KMS-11 (cell line): ENCODE data around the gene TFRC.

Experiments used
- H2AFZ ChIP-seq: fragments of 200-600 bp; sonication (generic); 2 replicates; pipeline ENCODE4 v1.6.1; 2016; ENCODE audit warnings: antibody characterized with exemption, mixed run types, low read depth
- H3K27ac ChIP-seq: fragments of 200-600 bp; sonication (generic); 2 replicates; pipeline ENCODE4 v1.6.1; 2016; ENCODE audit warnings: mild to moderate bottlenecking, mixed run types
- H3K27me3 ChIP-seq: fragments of 200-600 bp; sonication (generic); 2 replicates; pipeline ENCODE4 v1.6.1; 2017; ENCODE audit warnings: mild to moderate bottlenecking, low read depth, mixed run types, moderate library complexity; ENCODE audit not compliant: insufficient read depth
- H3K36me3 ChIP-seq: fragments of 200-600 bp; sonication (generic); 2 replicates; pipeline ENCODE4 v1.6.1; 2017; ENCODE audit warnings: mild to moderate bottlenecking, mixed run types; ENCODE audit not compliant: insufficient read depth
- H3K4me1 ChIP-seq: fragments of 200-600 bp; sonication (generic); 2 replicates; pipeline ENCODE4 v1.6.1; 2016; ENCODE audit warnings: mild to moderate bottlenecking, low read depth, mixed run types; ENCODE audit not compliant: poor library complexity, severe bottlenecking
- H3K4me2 ChIP-seq: fragments of 200-600 bp; sonication (generic); 2 replicates; pipeline ENCODE4 v1.7.0; 2016; ENCODE audit warnings: mild to moderate bottlenecking, mixed run types
- H3K4me3 ChIP-seq: fragments of 200-600 bp; sonication (generic); IDR thresholded peaks from 2 replicates; pipeline ENCODE4 v1.6.1; 2017; ENCODE audit warnings: low read depth, low read length, mixed read lengths; ENCODE audit not compliant: insufficient read depth
- H3K79me2 ChIP-seq: fragments of 200-600 bp; sonication (generic); 2 replicates; pipeline ENCODE4 v1.6.1; 2016; ENCODE audit warnings: low read depth, mixed run types; ENCODE audit not compliant: insufficient read depth
- H3K9ac ChIP-seq: fragments of 200-600 bp; sonication (generic); 2 replicates; pipeline ENCODE4 v1.6.1; 2016; ENCODE audit warnings: mild to moderate bottlenecking, mixed run types
- H4K20me1 ChIP-seq: fragments of 200-600 bp; sonication (generic); 2 replicates; pipeline ENCODE4 v1.6.1; 2016; ENCODE audit warnings: mild to moderate bottlenecking, mixed run types; ENCODE audit not compliant: insufficient read depth
- CTCF ChIP-seq: fragments of 200-600 bp; sonication (generic); conservative IDR thresholded peaks from 2 replicates; pipeline ENCODE4 v1.6.1; 2017; ENCODE audit warnings: low read depth, mild to moderate bottlenecking, antibody characterized with exemption, low read length, moderate library complexity, mixed read lengths

The TFRC gene

GRCh38 chr3:196063971-196064370, 17.9 kb downstream of the TFRC start:
- Histone ChIP-seq H3K27me3 (no peaks in the 10 kb centered on the region), H2AFZ (no peak overlapping the region), H3K4me2 (no peak overlapping the region), H3K9ac (no peak overlapping the region), H3K4me1 (no peaks in the 10 kb centered on the region), H3K36me3 (peaks cover 53% of the 10 kb centered on the region; the same call in 1 of the 2 replicates), H3K4me3 (no peak overlapping the region), H4K20me1 (peaks cover 11% of the 10 kb centered on the region; the same call in 1 of the 2 replicates), H3K79me2 (peaks cover 20% of the 10 kb centered on the region; the same call in 1 of the 2 replicates), H3K27ac (peak overlapping the region; percentile 12; the same call in 1 of the 2 replicates)
- TF ChIP-seq CTCF: no peak

- H4K20me1 ChIP-seq: peaks cover 11% of the 10 kb centered on the region; the same call in 1 of the 2 replicates
- no peaks in the 10 kb centered on the region for H3K27me3 ChIP-seq
- no peak overlapping the region for H3K27ac ChIP-seq
- H3K4me3 ChIP-seq: no peak overlapping the region
- no peak overlapping the region for H3K9ac ChIP-seq
- TF ChIP-seq CTCF: no peak
- H3K79me2 ChIP-seq: peaks cover 20% of the 10 kb centered on the region; the same call in 1 of the 2 replicates
- H3K36me3 ChIP-seq: peaks cover 54% of the 10 kb centered on the region; the same call in 1 of the 2 replicates
- H3K4me1 ChIP-seq: no peaks in the 10 kb centered on the region
- H2AFZ ChIP-seq: no peak overlapping the region
- H3K4me2 ChIP-seq: no peak overlapping the region
Observed at GRCh38 chr3:196063456-196063855, 18.4 kb downstream of the TFRC start.

GRCh38 chr3:196063049-196063448, 18.8 kb downstream of the TFRC start:
- Histone ChIP-seq H3K27me3 (no peaks in the 10 kb centered on the region), H2AFZ (no peak overlapping the region), H3K4me3 (no peak overlapping the region), H3K27ac (no peak overlapping the region), H3K4me1 (no peaks in the 10 kb centered on the region), H3K9ac (no peak overlapping the region), H3K36me3 (peaks cover 58% of the 10 kb centered on the region; the same call in 1 of the 2 replicates), H3K4me2 (no peak overlapping the region), H3K79me2 (peaks cover 20% of the 10 kb centered on the region; the same call in 1 of the 2 replicates), H4K20me1 (peaks cover 11% of the 10 kb centered on the region; the same call in 1 of the 2 replicates)
- TF ChIP-seq CTCF: no peak

- no peaks in the 10 kb centered on the region for H3K4me1 ChIP-seq
- H3K36me3 ChIP-seq: peaks cover 70% of the 10 kb centered on the region; the same call in 1 of the 2 replicates
- H3K27ac ChIP-seq: no peak overlapping the region
- no peaks in the 10 kb centered on the region for H3K27me3 ChIP-seq
- H3K4me3 ChIP-seq: no peak overlapping the region
- peaks cover 13% of the 10 kb centered on the region; the same call in 1 of the 2 replicates for H3K79me2 ChIP-seq
- H3K9ac ChIP-seq: no peak overlapping the region
- no peak for TF ChIP-seq CTCF
- H2AFZ ChIP-seq: no peak overlapping the region
- H3K4me2 ChIP-seq: no peak overlapping the region
- peaks cover 7% of the 10 kb centered on the region; the same call in 1 of the 2 replicates for H4K20me1 ChIP-seq
Observed at GRCh38 chr3:196060834-196061233, 21.1 kb downstream of the TFRC start.
